Cardiac fibroblast (primary cell): ENCODE data around the gene TPRG1.

Source experiments
- DNase-seq, 2 donors: peaks; one replicate each; pipeline versions ENCODE4 v3.0.0 to v3.0.0-alpha.2; 2010; ENCODE audit warnings: low read depth in 2 of 2
- H3K4me3 ChIP-seq, 2 donors: replicated peaks in 1 of 2; 1 replicate in 1 of 2; 2 replicates in 1 of 2; pipeline ENCODE4 v1.5.1; 2011; ENCODE audit warnings: low read depth in 2 of 2, low read length in 2 of 2, mild to moderate bottlenecking in 2 of 2, moderate library complexity in 1 of 2
- TF ChIP-seq, protein P1 (sequence below): IDR thresholded peaks from one replicate; pipeline ENCODE4 v1.5.1; 2011; ENCODE audit warnings: low read depth, mild to moderate bottlenecking, low read length, inconsistent platforms

The TPRG1 gene, protein sequence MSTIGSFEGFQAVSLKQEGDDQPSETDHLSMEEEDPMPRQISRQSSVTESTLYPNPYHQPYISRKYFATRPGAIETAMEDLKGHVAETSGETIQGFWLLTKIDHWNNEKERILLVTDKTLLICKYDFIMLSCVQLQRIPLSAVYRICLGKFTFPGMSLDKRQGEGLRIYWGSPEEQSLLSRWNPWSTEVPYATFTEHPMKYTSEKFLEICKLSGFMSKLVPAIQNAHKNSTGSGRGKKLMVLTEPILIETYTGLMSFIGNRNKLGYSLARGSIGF

DNA sequence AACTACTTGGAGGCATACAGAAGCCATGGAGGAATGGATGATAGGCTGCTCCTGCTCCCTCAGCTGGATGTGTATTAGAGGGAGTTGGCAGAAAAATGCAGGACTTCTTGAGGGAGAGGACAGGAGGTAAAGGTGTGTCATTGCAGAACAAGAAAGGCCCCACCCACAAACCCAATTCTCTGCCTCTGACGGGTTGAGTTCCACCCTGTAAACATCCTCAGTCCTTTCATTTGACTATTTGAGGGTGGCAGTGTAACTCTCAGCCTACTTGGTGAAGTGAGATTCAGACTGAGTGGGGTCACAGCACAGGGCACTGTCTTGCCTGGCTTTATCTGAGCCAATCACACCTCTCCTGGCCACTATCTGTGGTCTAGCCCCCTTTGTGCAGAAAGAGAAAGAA lies at the start of gene TPRG1:
Gene TPRG1, plus strand, starts transcription at position 265 of the 400 bp plus-strand sequence. CDS start 35,414 bp downstream, outside the sequence.
- no peak for DNase-seq
- TF ChIP-seq, protein P1, sequence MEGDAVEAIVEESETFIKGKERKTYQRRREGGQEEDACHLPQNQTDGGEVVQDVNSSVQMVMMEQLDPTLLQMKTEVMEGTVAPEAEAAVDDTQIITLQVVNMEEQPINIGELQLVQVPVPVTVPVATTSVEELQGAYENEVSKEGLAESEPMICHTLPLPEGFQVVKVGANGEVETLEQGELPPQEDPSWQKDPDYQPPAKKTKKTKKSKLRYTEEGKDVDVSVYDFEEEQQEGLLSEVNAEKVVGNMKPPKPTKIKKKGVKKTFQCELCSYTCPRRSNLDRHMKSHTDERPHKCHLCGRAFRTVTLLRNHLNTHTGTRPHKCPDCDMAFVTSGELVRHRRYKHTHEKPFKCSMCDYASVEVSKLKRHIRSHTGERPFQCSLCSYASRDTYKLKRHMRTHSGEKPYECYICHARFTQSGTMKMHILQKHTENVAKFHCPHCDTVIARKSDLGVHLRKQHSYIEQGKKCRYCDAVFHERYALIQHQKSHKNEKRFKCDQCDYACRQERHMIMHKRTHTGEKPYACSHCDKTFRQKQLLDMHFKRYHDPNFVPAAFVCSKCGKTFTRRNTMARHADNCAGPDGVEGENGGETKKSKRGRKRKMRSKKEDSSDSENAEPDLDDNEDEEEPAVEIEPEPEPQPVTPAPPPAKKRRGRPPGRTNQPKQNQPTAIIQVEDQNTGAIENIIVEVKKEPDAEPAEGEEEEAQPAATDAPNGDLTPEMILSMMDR, result no peak

DNA sequence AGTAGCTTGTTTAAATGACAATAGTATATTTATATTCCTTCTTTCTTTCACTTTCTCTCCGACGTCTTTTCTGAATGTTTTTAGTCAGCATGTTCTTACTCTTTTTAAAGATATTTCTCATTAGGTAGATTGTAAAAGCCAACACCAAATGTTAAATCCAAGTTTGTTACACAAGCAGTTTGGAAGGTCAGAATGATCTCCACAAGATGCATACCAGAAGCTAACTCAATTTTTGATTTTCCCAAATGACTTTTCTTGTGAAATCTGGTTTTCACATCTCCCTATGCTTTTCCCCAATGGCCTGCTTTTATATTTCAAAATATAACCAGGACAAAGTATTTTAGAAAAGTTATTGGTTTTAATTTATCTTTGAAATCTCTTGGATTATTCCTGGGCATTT lies 49.7 kb upstream of the TPRG1 start:
- no peak for DNase-seq
- TF ChIP-seq, protein P1, result no peak
- H3K4me3 ChIP-seq, result no peak overlapping the region

More for the DNA sequence above, at the start of gene TPRG1:
- no peak within 1 kb of the TSS for H3K4me3 ChIP-seq

DNA sequence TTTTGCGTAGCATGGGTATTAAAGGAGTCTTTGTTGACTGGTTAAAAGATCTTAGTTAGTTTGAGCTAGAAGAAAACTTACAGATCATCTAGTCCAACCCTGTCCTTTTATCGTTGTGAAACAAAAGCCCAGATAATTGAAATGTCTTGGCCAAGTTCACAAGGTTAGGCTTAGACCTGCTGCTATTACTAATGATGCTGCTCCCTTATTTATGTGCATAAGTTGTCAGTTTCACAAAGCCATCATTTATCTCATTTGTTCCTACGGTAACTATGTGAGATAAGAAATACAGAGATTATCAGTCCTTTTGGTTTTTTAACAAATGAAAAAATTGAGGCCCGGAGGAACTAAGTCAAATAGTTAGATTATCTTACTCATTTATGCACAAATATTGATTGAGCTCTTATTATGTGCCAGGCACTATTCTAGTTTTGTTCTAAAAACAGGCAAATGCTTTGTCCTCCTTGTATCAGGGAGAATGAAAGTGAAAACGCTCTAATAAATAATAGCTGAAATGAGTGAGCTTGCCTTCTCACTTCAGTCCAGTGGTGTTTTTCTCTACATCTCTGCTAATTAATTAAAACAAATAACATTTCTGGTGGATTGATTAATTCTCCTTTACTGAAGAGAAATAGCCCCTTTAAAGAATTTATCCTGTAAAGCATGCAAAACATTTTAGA lies 49.1 kb upstream of the TPRG1 start:
- H3K4me3 ChIP-seq, result no peak overlapping the region
- TF ChIP-seq, protein P1, result no peak
- DNase-seq, result no peak

DNA sequence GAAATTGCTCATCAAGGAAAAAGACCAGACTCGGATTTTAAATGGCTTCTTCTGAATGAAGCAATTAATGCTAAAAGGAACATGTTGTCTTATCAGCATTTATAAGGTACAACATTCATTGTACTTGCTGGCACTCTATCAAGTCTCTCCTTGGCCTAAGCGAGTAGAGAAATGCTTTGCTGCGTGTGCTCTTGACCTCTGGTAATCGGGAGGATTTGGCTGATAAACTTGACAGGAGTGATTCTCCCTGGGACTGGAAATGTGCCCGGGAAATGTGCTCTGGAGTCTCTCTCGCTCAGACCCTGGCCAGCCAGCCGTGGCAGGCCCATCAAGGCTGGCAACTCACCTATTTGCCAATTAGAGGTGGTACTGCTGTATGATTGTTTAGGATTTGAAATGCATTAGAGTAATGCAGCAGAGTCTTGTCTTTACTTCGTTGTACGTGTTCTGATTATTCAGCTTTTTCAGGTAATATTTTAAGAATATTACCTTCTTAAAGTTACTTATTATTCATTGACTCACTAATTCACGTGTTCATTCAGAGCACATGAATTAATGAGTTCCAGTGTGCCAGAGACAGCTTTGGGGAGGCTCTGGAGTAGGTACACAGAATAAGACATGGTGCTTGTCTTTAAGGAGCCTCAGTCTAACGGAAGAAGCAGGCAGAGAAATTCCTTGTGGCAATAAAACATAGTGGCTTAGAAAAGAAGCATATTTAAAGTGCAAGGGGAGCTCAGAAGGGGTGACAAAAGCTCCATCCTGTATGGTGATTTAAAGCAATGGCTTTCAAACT lies 48.0 kb upstream of the TPRG1 start:
- TF ChIP-seq, protein P1, result no peak
- no peak overlapping the region for H3K4me3 ChIP-seq

DNA sequence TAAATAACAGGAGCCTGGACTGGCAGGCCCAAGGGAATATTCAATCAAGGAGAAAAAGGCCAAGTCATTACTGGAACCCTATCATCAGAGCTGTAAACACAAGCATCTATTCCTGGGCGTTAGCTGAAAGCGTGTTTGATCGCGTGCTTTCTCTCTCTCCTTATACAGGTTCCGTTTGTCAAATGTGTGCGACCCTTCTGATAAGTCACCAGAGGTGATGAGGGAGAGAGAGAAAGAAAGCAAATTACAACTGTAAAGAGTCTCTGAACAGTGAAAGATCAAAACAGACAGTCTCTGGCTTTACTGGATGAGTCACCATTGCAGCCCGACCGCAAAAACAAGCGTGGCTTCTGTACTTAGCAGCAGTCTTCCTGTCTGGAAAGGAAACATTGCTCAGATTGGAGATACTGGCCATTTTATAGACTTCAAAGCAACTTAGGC lies 39.5 kb upstream of the TPRG1 start:
- H3K4me3 ChIP-seq, result no peak overlapping the region
- TF ChIP-seq, protein P1, result no peak
- DNase-seq, result peak; percentile 84 to 88

More for the DNA sequence above, 48.0 kb upstream of the TPRG1 start:
- DNase-seq, result peak in 1 of 2 donors; percentile 36

DNA sequence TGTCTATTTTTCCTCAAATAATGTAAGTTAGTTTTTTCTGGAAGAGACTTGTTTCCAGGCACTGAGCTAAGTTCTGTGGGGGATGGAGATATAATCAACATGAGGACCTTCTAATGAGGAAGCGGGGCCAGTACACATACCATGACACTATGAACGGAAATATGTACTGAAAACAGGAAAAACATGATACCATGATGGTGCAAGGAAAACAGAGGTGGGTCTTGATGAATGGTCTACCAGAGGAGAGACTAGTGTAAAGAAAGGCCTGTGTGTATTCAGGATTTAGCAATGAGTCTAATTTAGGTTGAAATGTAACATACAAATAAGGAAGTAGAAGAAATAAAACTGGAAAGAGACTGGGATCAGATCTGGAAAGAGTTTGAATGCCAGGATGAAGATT lies 38.9 kb upstream of the TPRG1 start:
- TF ChIP-seq, protein P1, result no peak

More for the DNA sequence above, 38.9 kb upstream of the TPRG1 start:
- no peak overlapping the region for H3K4me3 ChIP-seq
- DNase-seq, result no peak
